ELF-1 (cell line): ENCODE results near the gene DNAJC7.
"Not testable (repeated sequence)": the region's sequence is repeated elsewhere in the genome, so short reads cannot be mapped to it uniquely, and the experiment has no call there.

Experiments used
- DNase-seq: peaks from one replicate; pipeline ENCODE4 v3.0.0-alpha.2; 2016; ENCODE audit warnings: low read depth, low spot score

Gene DNAJC7

GRCh38 chr17:41957031-41957868 lies 60.0 kb downstream of the DNAJC7 start:
- DNase-seq = peak; percentile 74

- no peak for DNase-seq
Observed at GRCh38 chr17:41956522-41956921, 60.7 kb downstream of the DNAJC7 start.

GRCh38 chr17:41948762-41949460 lies 68.3 kb downstream of the DNAJC7 start:
- no peak for DNase-seq

GRCh38 chr17:41944943-41945342 lies 72.3 kb downstream of the DNAJC7 start:
- DNase-seq = no peak

- DNase-seq = no peak
Observed at GRCh38 chr17:41943492-41943891, 73.7 kb downstream of the DNAJC7 start.

GRCh38 chr17:41942626-41943373 lies 74.4 kb downstream of the DNAJC7 start:
- no peak for DNase-seq

- peak; percentile 54 for DNase-seq
Observed at GRCh38 chr17:41941168-41941567, 76.1 kb downstream of the DNAJC7 start.

GRCh38 chr17:41939693-41940090 lies 77.5 kb downstream of the DNAJC7 start:
- DNase-seq = no peak

- no peak for DNase-seq
Observed at GRCh38 chr17:41939044-41939692, 78.1 kb downstream of the DNAJC7 start.

- no peak for DNase-seq
Observed at GRCh38 chr17:41937970-41938954, 79.0 kb downstream of the DNAJC7 start.

- no peak for DNase-seq
Observed at GRCh38 chr17:41935641-41936040, 81.6 kb downstream of the DNAJC7 start.

- DNase-seq = no peak
Observed at GRCh38 chr17:41932816-41933389, 84.3 kb downstream of the DNAJC7 start.

GRCh38 chr17:41931715-41932114 lies 85.5 kb downstream of the DNAJC7 start:
- DNase-seq = not testable (repeated sequence)

GRCh38 chr17:41930833-41931156 lies 86.4 kb downstream of the DNAJC7 start:
- not testable (repeated sequence) for DNase-seq

- DNase-seq = peak; percentile 97
Observed at GRCh38 chr17:41930009-41930832, 87.0 kb downstream of the DNAJC7 start, which contains the start of gene ODAD4. Gene ODAD4 (plus strand): TSS chr17:41930617. CDS start chr17:41930724, 107 bp downstream.

GRCh38 chr17:41928693-41929251 lies 88.5 kb downstream of the DNAJC7 start:
- DNase-seq = no peak
